Measurements from ENCODE around the gene NET1.

The NET1 gene

DNA sequence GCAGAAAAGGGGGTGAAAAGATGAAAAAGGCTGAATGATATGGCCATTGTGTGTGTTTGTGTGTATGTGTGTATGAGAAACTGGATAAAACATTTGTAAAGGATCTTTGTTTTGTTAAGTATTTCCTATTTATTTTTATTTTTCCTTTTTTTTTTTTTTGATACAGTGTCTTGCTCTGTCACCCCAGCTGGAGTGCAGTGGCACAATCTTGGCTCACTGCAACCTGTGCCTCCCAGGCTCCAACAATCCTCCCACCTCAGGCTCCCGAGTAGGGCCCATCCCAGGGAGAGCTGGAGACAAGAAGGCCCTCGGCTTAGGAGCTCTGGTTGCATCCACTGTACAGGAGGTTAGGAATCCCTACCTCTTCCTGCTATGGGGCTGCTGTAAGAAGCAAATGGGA lies 93.9 kb downstream of the NET1 start:
- H3K4me3 ChIP-seq (ENCODE audit: control insufficient read depth, low read depth, low read length) = no peak overlapping the region
- DNase-seq (ENCODE audit: low read depth) = no peak
- TF ChIP-seq, protein P1, sequence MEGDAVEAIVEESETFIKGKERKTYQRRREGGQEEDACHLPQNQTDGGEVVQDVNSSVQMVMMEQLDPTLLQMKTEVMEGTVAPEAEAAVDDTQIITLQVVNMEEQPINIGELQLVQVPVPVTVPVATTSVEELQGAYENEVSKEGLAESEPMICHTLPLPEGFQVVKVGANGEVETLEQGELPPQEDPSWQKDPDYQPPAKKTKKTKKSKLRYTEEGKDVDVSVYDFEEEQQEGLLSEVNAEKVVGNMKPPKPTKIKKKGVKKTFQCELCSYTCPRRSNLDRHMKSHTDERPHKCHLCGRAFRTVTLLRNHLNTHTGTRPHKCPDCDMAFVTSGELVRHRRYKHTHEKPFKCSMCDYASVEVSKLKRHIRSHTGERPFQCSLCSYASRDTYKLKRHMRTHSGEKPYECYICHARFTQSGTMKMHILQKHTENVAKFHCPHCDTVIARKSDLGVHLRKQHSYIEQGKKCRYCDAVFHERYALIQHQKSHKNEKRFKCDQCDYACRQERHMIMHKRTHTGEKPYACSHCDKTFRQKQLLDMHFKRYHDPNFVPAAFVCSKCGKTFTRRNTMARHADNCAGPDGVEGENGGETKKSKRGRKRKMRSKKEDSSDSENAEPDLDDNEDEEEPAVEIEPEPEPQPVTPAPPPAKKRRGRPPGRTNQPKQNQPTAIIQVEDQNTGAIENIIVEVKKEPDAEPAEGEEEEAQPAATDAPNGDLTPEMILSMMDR (IDR thresholded peaks at IDR 0.05; ENCODE audit: control insufficient read depth, insufficient read depth, low read depth, low read length, missing control alignments) = no peak

GRCh38 chr10:5506751-5507648 lies 94.6 kb downstream of the NET1 start:
- no peak for DNase-seq (ENCODE audit: low read depth)
- H3K4me3 ChIP-seq (ENCODE audit: control insufficient read depth, low read depth, low read length) = no peak overlapping the region
- TF ChIP-seq, protein P1 (IDR thresholded peaks at IDR 0.05; ENCODE audit: control insufficient read depth, insufficient read depth, low read depth, low read length, missing control alignments) = no peak

DNA sequence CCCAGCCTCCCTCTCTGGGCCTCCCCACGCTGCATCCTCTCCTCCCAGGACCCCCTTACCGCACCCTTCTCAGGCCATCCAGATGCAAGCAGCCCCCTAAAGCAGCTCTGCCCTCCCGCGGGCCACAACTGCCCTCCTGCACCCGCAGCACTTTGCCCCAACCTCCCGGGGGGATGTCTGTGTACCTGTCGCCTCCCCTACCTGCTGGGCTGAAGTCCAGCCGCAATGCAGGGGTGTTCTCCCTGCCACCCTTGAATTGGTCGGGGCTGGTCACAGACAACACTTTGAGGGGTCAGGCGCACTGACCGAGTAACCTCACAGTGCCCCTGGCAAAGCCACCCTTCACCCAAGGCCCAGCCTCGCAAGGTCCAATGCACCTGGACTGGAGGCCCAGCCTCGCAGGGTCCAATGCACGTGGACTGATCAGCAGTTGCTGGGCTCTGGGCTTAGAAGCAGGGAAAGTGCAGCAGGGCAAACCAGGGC lies 95.3 kb downstream of the NET1 start:
- TF ChIP-seq, protein P1 (IDR thresholded peaks at IDR 0.05; ENCODE audit: control insufficient read depth, insufficient read depth, low read depth, low read length, missing control alignments) = no peak
- no peak overlapping the region for H3K4me3 ChIP-seq (ENCODE audit: control insufficient read depth, low read depth, low read length)
- DNase-seq (ENCODE audit: low read depth) = no peak

DNA sequence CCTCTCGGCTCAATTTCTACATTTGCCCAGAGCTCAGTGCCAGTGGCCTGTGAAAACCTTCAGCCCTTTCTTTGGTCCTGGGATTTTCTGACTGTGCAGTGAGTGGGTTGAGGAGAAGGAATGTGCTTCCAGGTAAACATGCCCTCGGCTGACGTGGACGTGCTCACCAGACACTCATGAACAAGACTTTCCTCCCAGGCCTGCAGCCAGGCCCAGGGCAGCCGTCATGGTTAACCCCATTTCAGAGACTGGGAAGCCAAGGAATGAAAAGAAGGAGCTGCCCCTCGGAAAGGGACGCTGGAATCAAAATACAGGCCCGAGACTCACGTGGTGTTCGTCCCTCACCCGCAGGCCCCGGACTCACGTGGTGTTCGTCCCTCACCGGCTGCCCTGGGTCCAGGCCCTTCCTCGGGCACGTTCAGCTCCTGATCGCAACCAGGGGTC lies 95.8 kb downstream of the NET1 start:
- TF ChIP-seq, protein P1 (IDR thresholded peaks at IDR 0.05; ENCODE audit: control insufficient read depth, insufficient read depth, low read depth, low read length, missing control alignments) = no peak
- DNase-seq (ENCODE audit: low read depth) = no peak
- H3K4me3 ChIP-seq (ENCODE audit: control insufficient read depth, low read depth, low read length) = no peak overlapping the region
